Uterus (tissue), 4 donors: ENCODE data around the gene YES1. TPM values are rescaled to one million over a fixed set of nuclear protein-coding genes. Genes with fewer than 3 reads are reported as not detected.

Experiments
- DNase-seq, 2 donors: peaks; one replicate each; pipeline ENCODE4 v3.0.0-alpha.2; 2019 to 2020
- H3K27ac ChIP-seq, 2 donors: fragments of 200-600 bp; sonication (generic); 1 replicate in 1 of 2; 2 replicates in 1 of 2; pipeline ENCODE4 v1.5.1; 2016 to 2018
- H3K27me3 ChIP-seq, 2 donors: fragments of 200-600 bp; sonication (generic); one replicate each; pipeline ENCODE4 v1.5.1; 2018 to 2019; ENCODE audit warnings: control low read depth in 1 of 2
- H3K36me3 ChIP-seq, 2 donors: fragments of 200-600 bp; sonication (generic); one replicate each; pipeline ENCODE4 v1.5.1; 2019; ENCODE audit warnings: control low read depth in 1 of 2
- H3K4me1 ChIP-seq, 2 donors: fragments of 200-600 bp; sonication (generic); one replicate each; pipeline ENCODE4 v1.5.1; 2018 to 2019; ENCODE audit warnings: control low read depth in 1 of 2
- H3K4me3 ChIP-seq, 2 donors: fragments of 200-600 bp; sonication (generic); 1 replicate in 1 of 2; 2 replicates in 1 of 2; pipeline ENCODE4 v1.5.1; 2018 to 2019; ENCODE audit warnings: mild to moderate bottlenecking in 1 of 2
- H3K9me3 ChIP-seq, 2 donors: fragments of 200-600 bp; sonication (generic); one replicate each; pipeline ENCODE4 v1.5.1; 2019; ENCODE audit warnings: control low read depth in 1 of 2
- POLR2A ChIP-seq, 2 donors: fragments of 450-650 bp; IDR thresholded peaks; one replicate each; pipeline ENCODE4 v1.6.1; 2016; ENCODE audit warnings: antibody characterized with exemption in 2 of 2, mild to moderate bottlenecking in 1 of 2, moderate library complexity in 1 of 2
- intact Hi-C: fragments of 100-400 bp; cut with DNase I; formaldehyde crosslinking; loops from one replicate; pipeline ENCODE4 v1.15.1; 2023; ENCODE audit warnings: low total_unique reads
- total RNA-seq, 4 donors: library from RNA; depleted of rRNA in 3 of 4; stranded (reverse); fragments of >200 nt in 3 of 4; gene quantifications; one replicate each; pipeline versions ENCODE4 v1.1.0 to v1.2.4, GENCODE V29; 2014 to 2023
- TF ChIP-seq, protein P1 (sequence below), 4 experiments: fragments of 200-600 bp in 2 of 4; fragments of 450-650 bp in 2 of 4; sonication (generic) in 2 of 4; IDR thresholded peaks; one replicate each; pipeline ENCODE4 v1.5.1; 2016 to 2019; ENCODE audit warnings: antibody characterized with exemption in 4 of 4, mild to moderate bottlenecking in 2 of 4, moderate library complexity in 1 of 4
- donor health status: DM: yes; HTN: yes; CAD: no.

The YES1 gene
- total RNA-seq, 4 donors from 2014 or later = 21.0 to 158 (median 37.0) TPM

DNA sequence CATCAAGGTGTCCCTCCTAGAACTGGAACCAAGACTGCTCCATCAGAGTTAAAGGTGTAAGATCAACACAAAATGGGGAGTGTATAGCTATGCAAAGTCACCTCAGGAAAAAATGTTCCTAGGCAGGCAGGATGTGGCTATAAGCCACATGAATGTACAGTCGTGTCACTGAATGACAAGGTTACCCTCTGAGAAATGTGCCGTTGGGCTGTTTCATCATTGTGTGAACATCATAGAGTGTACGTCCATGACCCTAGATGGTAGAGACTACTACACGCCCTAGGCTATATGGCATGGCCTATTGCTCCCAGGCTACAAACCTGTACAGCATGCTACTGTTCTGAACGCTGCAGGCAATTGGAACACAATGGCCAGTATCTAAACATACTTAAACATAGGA, 130.1 kb downstream of the YES1 start:
- H3K9me3 ChIP-seq = no peaks in the 10 kb centered on the region
- H3K4me3 ChIP-seq = no peak overlapping the region
- no peaks in the 10 kb centered on the region for H3K36me3 ChIP-seq
- H3K27me3 ChIP-seq = no peaks in the 10 kb centered on the region
- TF ChIP-seq POLR2A (IDR thresholded peaks at IDR 0.05) = no peak
- TF ChIP-seq, protein P1, sequence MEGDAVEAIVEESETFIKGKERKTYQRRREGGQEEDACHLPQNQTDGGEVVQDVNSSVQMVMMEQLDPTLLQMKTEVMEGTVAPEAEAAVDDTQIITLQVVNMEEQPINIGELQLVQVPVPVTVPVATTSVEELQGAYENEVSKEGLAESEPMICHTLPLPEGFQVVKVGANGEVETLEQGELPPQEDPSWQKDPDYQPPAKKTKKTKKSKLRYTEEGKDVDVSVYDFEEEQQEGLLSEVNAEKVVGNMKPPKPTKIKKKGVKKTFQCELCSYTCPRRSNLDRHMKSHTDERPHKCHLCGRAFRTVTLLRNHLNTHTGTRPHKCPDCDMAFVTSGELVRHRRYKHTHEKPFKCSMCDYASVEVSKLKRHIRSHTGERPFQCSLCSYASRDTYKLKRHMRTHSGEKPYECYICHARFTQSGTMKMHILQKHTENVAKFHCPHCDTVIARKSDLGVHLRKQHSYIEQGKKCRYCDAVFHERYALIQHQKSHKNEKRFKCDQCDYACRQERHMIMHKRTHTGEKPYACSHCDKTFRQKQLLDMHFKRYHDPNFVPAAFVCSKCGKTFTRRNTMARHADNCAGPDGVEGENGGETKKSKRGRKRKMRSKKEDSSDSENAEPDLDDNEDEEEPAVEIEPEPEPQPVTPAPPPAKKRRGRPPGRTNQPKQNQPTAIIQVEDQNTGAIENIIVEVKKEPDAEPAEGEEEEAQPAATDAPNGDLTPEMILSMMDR (IDR thresholded peaks at IDR 0.05) = no peak
- no peak overlapping the region for H3K27ac ChIP-seq
- H3K4me1 ChIP-seq = no peaks in the 10 kb centered on the region
- intact Hi-C loops = no loop called here
- DNase-seq = no peak

GRCh38 chr18:680392-680791, 131.7 kb downstream of the YES1 start:
- no peaks in the 10 kb centered on the region for H3K36me3 ChIP-seq
- intact Hi-C loops = no loop called here
- H3K9me3 ChIP-seq = no peaks in the 10 kb centered on the region
- no peaks in the 10 kb centered on the region for H3K4me1 ChIP-seq
- no peak overlapping the region for H3K27ac ChIP-seq
- no peaks in the 10 kb centered on the region for H3K27me3 ChIP-seq
- no peak overlapping the region for H3K4me3 ChIP-seq
- DNase-seq = no peak
- TF ChIP-seq, protein P1 (IDR thresholded peaks at IDR 0.05) = no peak

- no peak overlapping the region for H3K27ac ChIP-seq
- no peaks in the 10 kb centered on the region for H3K9me3 ChIP-seq
- no peaks in the 10 kb centered on the region for H3K36me3 ChIP-seq
- no peaks in the 10 kb centered on the region for H3K27me3 ChIP-seq
- no peak overlapping the region for H3K4me3 ChIP-seq
- intact Hi-C loops = no loop called here
- DNase-seq = no peak
- H3K4me1 ChIP-seq = no peaks in the 10 kb centered on the region
- TF ChIP-seq POLR2A (IDR thresholded peaks at IDR 0.05) = no peak
- TF ChIP-seq, protein P1 (IDR thresholded peaks at IDR 0.05) = no peak
Measured at GRCh38 chr18:679516-679915, 132.5 kb downstream of the YES1 start.

DNA sequence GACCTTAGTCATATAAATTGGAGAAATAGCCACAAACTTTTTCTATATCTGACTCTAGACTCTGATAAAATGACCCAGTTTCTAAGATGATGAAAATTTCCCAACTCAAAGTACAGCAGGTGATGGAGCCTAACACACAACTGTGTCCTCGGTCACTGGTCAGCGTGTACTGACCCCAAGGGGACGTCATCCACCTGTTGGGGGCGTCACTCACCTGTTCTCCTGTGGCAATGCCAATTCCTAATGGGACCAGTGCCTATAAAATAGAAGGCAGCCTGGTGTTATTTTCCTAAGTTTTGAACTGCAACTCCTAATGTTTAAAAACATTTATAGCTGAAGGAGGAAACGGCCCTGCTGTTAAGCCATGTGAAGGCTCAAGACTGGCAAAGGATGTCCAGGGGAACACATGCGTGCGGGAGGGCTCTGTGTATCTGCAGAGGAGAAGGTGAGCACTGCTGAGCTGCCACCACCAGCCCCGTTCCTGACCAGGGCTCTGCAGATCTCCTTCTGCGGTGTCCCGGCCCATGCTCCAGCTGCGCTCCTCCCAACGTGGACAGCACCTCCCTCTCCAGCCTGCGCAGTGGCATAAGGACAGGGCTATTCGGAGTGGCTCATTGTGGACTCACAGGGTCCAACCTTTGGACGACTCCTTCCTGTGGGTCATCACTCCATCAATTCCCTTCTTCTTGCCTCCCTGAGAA, 133.4 kb downstream of the YES1 start:
- Histone ChIP-seq H3K27me3 (no peaks in the 10 kb centered on the region), H3K4me1 (no peaks in the 10 kb centered on the region), H3K9me3 (no peaks in the 10 kb centered on the region), H3K36me3 (no peaks in the 10 kb centered on the region), H3K27ac (no peak overlapping the region), H3K4me3 (no peak overlapping the region)
- intact Hi-C loops = no loop called here
- DNase-seq = no peak
- TF ChIP-seq, protein P1 (IDR thresholded peaks at IDR 0.05) = no peak
- no peak for TF ChIP-seq POLR2A (IDR thresholded peaks at IDR 0.05)

- no peaks in the 10 kb centered on the region for H3K4me1 ChIP-seq
- no peak for DNase-seq
- no peak overlapping the region for H3K27ac ChIP-seq
- no peaks in the 10 kb centered on the region for H3K36me3 ChIP-seq
- no peaks in the 10 kb centered on the region for H3K9me3 ChIP-seq
- intact Hi-C loops = no loop called here
- H3K27me3 ChIP-seq = no peaks in the 10 kb centered on the region
- no peak overlapping the region for H3K4me3 ChIP-seq
- no peak for TF ChIP-seq POLR2A (IDR thresholded peaks at IDR 0.05)
- TF ChIP-seq, protein P1 (IDR thresholded peaks at IDR 0.05) = no peak
Measured at GRCh38 chr18:677951-678381, 134.1 kb downstream of the YES1 start.
